ENCODE measurements around the gene ENTREP3.

ENTREP3 gene

DNA sequence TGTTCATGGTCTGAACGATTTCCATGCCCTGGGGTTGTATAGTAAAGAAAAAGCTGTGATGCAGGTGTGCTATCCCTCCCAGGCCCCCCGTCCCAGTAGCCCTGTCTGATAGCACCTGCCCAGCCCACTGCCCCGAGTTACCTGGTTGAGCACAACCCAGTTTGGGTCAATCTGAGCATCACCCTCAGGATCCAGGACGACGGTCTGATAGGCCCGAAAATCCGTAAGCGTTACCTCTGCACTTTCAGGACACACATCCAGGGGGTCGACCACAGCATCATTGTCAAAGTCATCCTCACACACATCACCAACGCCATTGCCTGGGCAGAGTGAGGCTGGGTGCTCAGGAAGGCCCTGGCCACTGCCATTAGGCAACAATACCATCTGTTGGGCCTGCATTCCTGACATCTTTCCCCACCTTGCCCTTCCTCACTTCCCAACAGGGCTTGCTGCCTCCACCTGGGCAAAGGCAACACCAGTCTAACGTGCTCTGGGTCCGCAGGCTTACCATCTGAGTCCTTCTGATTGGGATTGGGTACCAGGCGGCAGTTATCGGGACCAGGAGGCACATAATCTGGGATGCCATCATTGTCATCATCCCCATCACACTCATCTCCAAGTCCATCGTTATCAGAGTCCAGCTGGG, 57.3 kb downstream of the ENTREP3 start:
- no peak for DNase-seq
